Kidney (tissue), 14 donors: Measurements from ENCODE around the gene TYK2. TPM values are rescaled to one million over a fixed set of nuclear protein-coding genes. Genes with fewer than 3 reads are reported as not detected.

Source experiments
- DNase-seq, 5 donors: peaks; one replicate each; pipeline ENCODE4 v3.0.0-alpha.2; 2013 to 2020
- FAIRE-seq: peaks from 2 replicates; lab custom pipeline; 2012; peaks lifted over from hg19 to GRCh38; lab: Jason Lieb, UNC
- H3K27ac ChIP-seq, 2 donors: one replicate each; pipeline ENCODE4 v1.7.0; 2013; ENCODE audit warnings: low read depth in 2 of 2, low read length in 2 of 2, inconsistent platforms in 1 of 2
- H3K27me3 ChIP-seq: one replicate; pipeline ENCODE4 v1.7.1; 2013; ENCODE audit warnings: low read length, inconsistent platforms; ENCODE audit not compliant: control insufficient read depth, insufficient read depth
- H3K36me3 ChIP-seq, 3 donors: one replicate each; pipeline versions ENCODE4 v1.7.0 to v1.7.1; 2013; ENCODE audit warnings: low read length in 3 of 3, control low read depth in 1 of 3, inconsistent platforms in 1 of 3; ENCODE audit not compliant: insufficient read depth in 3 of 3, control insufficient read depth in 2 of 3
- H3K4me1 ChIP-seq, 3 donors: one replicate each; pipeline versions ENCODE4 v1.7.0 to v1.7.1; 2013; ENCODE audit warnings: low read length in 3 of 3, inconsistent platforms in 1 of 3, low read depth in 1 of 3; ENCODE audit not compliant: control insufficient read depth in 2 of 3, insufficient read depth in 2 of 3
- H3K4me3 ChIP-seq, 3 donors: one replicate each; pipeline versions ENCODE4 v1.7.0 to v1.8.1; 2013; ENCODE audit warnings: low read length in 3 of 3, control low read depth in 1 of 3, inconsistent platforms in 1 of 3
- H3K9ac ChIP-seq, 3 donors: one replicate each; pipeline versions ENCODE4 v1.7.0 to v1.7.1; 2013; ENCODE audit warnings: low read length in 3 of 3, control low read depth in 1 of 3, inconsistent platforms in 1 of 3
- H3K9me3 ChIP-seq, 3 donors: one replicate each; pipeline versions ENCODE4 v1.7.0 to v1.7.1; 2013; ENCODE audit warnings: low read length in 3 of 3, control low read depth in 1 of 3, inconsistent platforms in 1 of 3; ENCODE audit not compliant: control insufficient read depth in 2 of 3, insufficient read depth in 1 of 3
- CTCF ChIP-seq: IDR thresholded peaks from 3 replicates; pipeline ENCODE4 v1.5.1; 2012; ENCODE audit warnings: mild to moderate bottlenecking, moderate library complexity, borderline replicate concordance; ENCODE audit not compliant: insufficient read depth; ENCODE audit errors: extremely low read depth
- intact Hi-C: fragments of 100-400 bp; cut with DNase I; formaldehyde crosslinking; loops from one replicate; pipeline ENCODE4 v1.11.1; 2022
- polyA plus RNA-seq: library from polyadenylated mRNA; stranded (reverse); fragments of 350-450 nt; fragmentation: Illumina TruSeq; extraction: RNeasy Lipid Tissue Mini Kit (QIAGEN cat#74804); gene quantifications from one replicate; pipeline ENCODE4 v1.2.3, GENCODE V29; 2014; ENCODE audit warnings: low read depth, low replicate concordance; ENCODE audit not compliant: insufficient read depth
- total RNA-seq: library from RNA; stranded (reverse); fragmentation: NEBNext Ultra II Directional; extraction: Animal tissue kit (Norgen Biotek cat#: 25700); gene quantifications from one replicate; pipeline ENCODE4 v1.2.1, GENCODE V29; 2021
- donor health status: control.
- donor health status: control.
- donor health status: control.
- donor health status: control.
- donor health status: control.
- donor health status: DM: yes; HTN: yes; CAD: no.
- donor health status: Normal renal cell carcinoma (clear cell type).

Gene TYK2
- total and polyA plus RNA-seq, 2 donors from 2014 or later: 127 to 131 TPM

DNA sequence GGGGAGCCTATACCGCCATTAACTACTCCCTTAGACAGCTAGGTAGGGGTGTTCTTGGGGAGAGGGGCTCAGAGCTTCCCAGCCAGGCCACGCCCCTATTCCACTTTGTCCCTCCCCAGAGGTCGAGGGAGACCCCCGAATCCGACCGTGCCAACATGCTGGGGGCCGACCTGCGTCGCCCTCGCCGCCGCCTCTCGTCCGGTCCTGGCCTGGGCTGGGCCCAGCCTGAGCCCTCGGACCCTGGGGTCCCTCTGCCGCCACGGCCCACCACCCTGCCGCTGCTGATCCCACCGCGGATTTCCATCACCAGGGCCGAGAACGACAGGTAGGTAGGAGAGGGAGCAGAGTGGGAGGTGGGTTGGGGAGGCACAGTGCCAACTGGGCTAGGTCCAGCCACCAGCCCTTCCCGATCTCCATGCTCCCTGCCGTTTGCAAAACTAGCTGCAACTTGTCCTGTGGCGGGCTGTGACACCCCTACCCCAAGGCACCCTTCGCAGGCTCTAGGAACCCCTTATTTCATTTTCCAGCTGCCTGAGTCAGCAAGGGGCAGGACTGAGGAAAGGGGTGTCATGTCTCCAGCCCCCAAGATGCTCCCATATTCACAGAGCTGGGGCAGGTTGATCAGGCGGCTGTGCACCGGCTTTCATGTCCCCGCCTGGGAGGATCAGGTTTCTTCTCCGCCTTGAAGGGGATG, 37.3 kb upstream of the TYK2 start:
- no peaks in the 10 kb centered on the region for H3K36me3 ChIP-seq
- FAIRE-seq: no peak
- TF ChIP-seq CTCF: no peak
- peaks cover 41% of the 10 kb centered on the region for H3K27me3 ChIP-seq
- H3K27ac ChIP-seq: no peak overlapping the region
- no peaks in the 10 kb centered on the region for H3K9me3 ChIP-seq
- DNase-seq: peak; percentile 56 to 68 (median 62)
- no peak overlapping the region for H3K9ac ChIP-seq
- H3K4me3 ChIP-seq: no peak overlapping the region
- H3K4me1 ChIP-seq: peaks cover 0 to 14% (median 3%) of the 10 kb centered on the region in 3 donors
- intact Hi-C loops: no loop called here

DNA sequence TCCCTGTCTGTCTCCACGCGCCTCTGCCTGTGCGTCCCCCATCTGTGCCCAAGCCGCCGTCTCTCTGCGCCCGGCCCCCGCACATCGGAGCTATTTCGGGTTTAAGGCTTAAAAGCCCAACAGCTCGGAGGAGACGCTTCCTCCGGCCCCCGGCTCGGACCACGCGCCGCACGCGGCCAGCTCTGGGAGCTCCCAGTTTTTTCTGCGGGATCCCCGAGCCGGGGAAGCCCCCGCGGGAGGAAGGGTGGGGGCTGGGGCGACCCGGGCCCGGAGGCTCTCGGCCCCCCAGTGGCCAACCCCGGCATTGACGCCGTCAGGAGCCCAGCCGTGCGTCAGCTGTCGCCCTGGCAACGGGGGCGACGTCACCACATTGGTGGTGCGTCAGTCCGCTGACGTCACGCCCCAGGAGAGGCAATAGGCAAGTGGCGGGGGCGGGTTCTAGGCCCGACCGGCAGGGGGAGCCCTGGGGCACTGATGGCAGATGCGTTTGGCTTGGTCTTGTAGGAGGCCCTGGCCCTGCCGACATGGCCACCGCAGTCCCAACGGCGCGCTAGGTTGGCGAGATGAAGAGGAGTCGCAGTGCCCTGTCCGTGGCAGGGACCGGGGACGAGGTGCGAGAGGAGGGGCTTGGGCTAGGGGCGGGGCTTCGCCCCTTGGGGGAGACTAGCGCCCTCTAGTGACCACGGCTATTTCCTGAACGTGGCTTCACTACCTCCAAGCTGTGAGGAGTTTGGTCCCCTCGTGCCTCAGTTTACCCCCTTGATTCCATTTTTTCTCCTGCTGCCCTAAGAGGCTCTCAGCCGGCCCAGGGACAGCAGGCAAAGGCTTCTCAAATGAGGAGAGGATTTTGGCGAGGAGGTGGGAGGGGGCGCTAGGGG, 36.2 kb upstream of the TYK2 start:
- Histone ChIP-seq H3K4me1 (peaks cover 0 to 14% (median 3%) of the 10 kb centered on the region in 3 donors), H3K27me3 (peaks cover 32% of the 10 kb centered on the region), H3K9me3 (no peaks in the 10 kb centered on the region), H3K4me3 (peak overlapping the region; percentile 20 to 59 (median 32)), H3K9ac (peak overlapping the region in 1 of 3 donors; percentile 23), H3K27ac (no peak overlapping the region), H3K36me3 (no peaks in the 10 kb centered on the region)
- intact Hi-C loops: no loop called here
- DNase-seq (peak; percentile 73 to 93 (median 83)), FAIRE-seq (no peak)
- peak; percentile 71 for TF ChIP-seq CTCF

- H3K36me3 ChIP-seq: no peaks in the 10 kb centered on the region
- FAIRE-seq: no peak
- no peak for DNase-seq
- peak overlapping the region in 1 of 3 donors; percentile 23 for H3K9ac ChIP-seq
- peaks cover 26% of the 10 kb centered on the region for H3K27me3 ChIP-seq
- H3K4me3 ChIP-seq: peak overlapping the region; percentile 20 to 59 (median 32)
- intact Hi-C loops: no loop called here
- no peak overlapping the region for H3K27ac ChIP-seq
- no peaks in the 10 kb centered on the region for H3K9me3 ChIP-seq
- peaks cover 0 to 14% (median 3%) of the 10 kb centered on the region in 3 donors for H3K4me1 ChIP-seq
- TF ChIP-seq CTCF: no peak
These were observed 35.7 kb upstream of the TYK2 start for GRCh38 chr19:10416083-10416379.
